CD4-positive, alpha-beta T cell (primary cell): ENCODE results near the gene XCL2. TPM values are rescaled to one million over a fixed set of nuclear protein-coding genes. Genes with fewer than 3 reads are reported as not detected.
A peak's percentile ranks its signal among the peaks of the same experiment; 100 is the strongest.

ENCODE experiments used
- ATAC-seq: fragments of 200-7000 bp; cut with Tn5 transposase; one replicate; pipeline ENCODE4 v1.10.0; 2022; ENCODE audit warnings: mild to moderate bottlenecking; ENCODE audit not compliant: poor library complexity
- CTCF ChIA-PET: fragments of 350-600 bp; sonication (Branson Sonifier 250); formaldehyde crosslinking; loops from one replicate; lab custom pipeline; 2021; ENCODE audit warnings: antibody characterized with exemption, inconsistent platforms; lab: Charles Lee
- POLR2A ChIA-PET: fragments of 350-600 bp; sonication (Branson Sonifier 250); formaldehyde crosslinking; loops from one replicate; lab custom pipeline; 2021; ENCODE audit warnings: antibody characterized with exemption, inconsistent platforms; lab: Charles Lee
- DNase-seq, 14 experiments: peaks; one replicate each; pipeline ENCODE4 v3.0.0-alpha.2; 2013 to 2020; ENCODE audit warnings: mixed read lengths in 2 of 14
- H3K27ac ChIP-seq, 2 donors: one replicate each; pipeline versions ENCODE4 v1.5.1 to v1.7.0; 2013; ENCODE audit warnings: low read length in 2 of 2, low read depth in 1 of 2, mild to moderate bottlenecking in 1 of 2
- H3K27me3 ChIP-seq, 2 experiments: 1 replicate in 1 of 2; 2 replicates in 1 of 2; pipeline versions ENCODE4 v1.6.1 to v1.7.0; 2013; ENCODE audit warnings: low read length in 2 of 2, control low read depth in 1 of 2, mild to moderate bottlenecking in 1 of 2, moderate library complexity in 1 of 2; ENCODE audit not compliant: insufficient read depth in 2 of 2, control insufficient read depth in 1 of 2
- H3K36me3 ChIP-seq: one replicate; pipeline ENCODE4 v1.6.1; 2013; ENCODE audit warnings: low read length, control low read depth; ENCODE audit not compliant: insufficient read depth
- H3K4me1 ChIP-seq: one replicate; pipeline ENCODE4 v1.6.1; 2013; ENCODE audit warnings: low read length, control low read depth; ENCODE audit not compliant: insufficient read depth
- H3K4me3 ChIP-seq: one replicate; pipeline ENCODE4 v1.5.1; 2013; ENCODE audit warnings: mild to moderate bottlenecking, low read length, moderate library complexity
- H3K9me3 ChIP-seq, 2 experiments: 1 replicate in 1 of 2; 2 replicates in 1 of 2; pipeline versions ENCODE4 v1.6.1 to v1.7.0; 2013; ENCODE audit warnings: low read length in 2 of 2, mild to moderate bottlenecking in 2 of 2, control low read depth in 1 of 2, moderate library complexity in 1 of 2; ENCODE audit not compliant: control insufficient read depth in 1 of 2, insufficient read depth in 1 of 2
- H3K27ac Mint-ChIP-seq: one replicate; pipeline ENCODE4 v1.8.0; 2020; ENCODE audit warnings: mixed read lengths
- H3K27me3 Mint-ChIP-seq: one replicate; pipeline ENCODE4 v1.8.0; 2021; ENCODE audit warnings: mixed read lengths
- H3K36me3 Mint-ChIP-seq: one replicate; pipeline ENCODE4 v1.8.0; 2021; ENCODE audit warnings: low read depth, mixed read lengths
- H3K4me1 Mint-ChIP-seq: one replicate; pipeline ENCODE4 v1.8.0; 2021; ENCODE audit warnings: low read depth, mixed read lengths
- H3K4me3 Mint-ChIP-seq: one replicate; pipeline ENCODE4 v1.8.0; 2020; ENCODE audit warnings: mild to moderate bottlenecking, mixed read lengths
- H3K9me3 Mint-ChIP-seq: one replicate; pipeline ENCODE4 v1.8.0; 2020; ENCODE audit warnings: mixed read lengths
- intact Hi-C, 2 experiments: fragments of 100-400 bp; cut with DNase I in 1 of 2; cut with micrococcal nuclease in 1 of 2; formaldehyde crosslinking; loops; one replicate each; pipeline versions ENCODE4 v1.15.1 to v1.9.0; 2023 to 2025; cut with DNase I, micrococcal nuclease
- total RNA-seq, 174 experiments: library from RNA in 2 of 174; stranded (reverse) in 2 of 174; gene quantifications; one replicate each; pipeline ENCODE4 v1.2.3 and lab custom pipeline; 2021 to 2026
- TF ChIP-seq, protein P1 (sequence below): fragments of 200-600 bp; IDR thresholded peaks from one replicate; pipeline ENCODE4 v1.8.0; 2022; ENCODE audit warnings: antibody characterized with exemption, mild to moderate bottlenecking

The XCL2 gene
- total RNA-seq, 2 experiments from 2014 or later: not detected

DNA sequence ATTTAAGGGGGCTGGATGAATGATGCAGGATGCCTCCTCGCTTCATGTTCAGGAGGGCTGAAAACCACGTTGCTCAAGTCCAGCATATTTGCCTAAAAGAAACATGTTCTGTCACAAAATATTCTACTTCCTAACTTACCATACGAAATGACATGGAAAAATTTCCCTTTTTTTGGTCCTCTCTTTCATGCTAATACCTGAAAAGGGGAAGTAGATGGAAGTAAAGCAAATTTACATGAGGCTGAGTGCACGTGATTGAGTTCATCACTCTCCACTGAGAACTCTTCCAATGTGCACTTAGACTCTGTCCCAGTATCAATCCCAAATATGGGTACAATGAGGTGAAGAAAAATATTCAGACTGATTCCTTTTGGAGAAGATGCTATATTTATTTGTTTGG is 23.0 kb downstream of the XCL2 start:
- ATAC-seq (no peak), DNase-seq (peak in 1 of 14 experiments; percentile 19)
- Histone ChIP-seq H3K4me1 (peaks cover 32% of the 10 kb centered on the region), H3K27ac (peak overlapping the region; percentile 25 to 58), H3K4me3 (no peak overlapping the region), H3K9me3 (peaks cover 0 to 4% of the 10 kb centered on the region in 2 experiments), H3K36me3 (no peaks in the 10 kb centered on the region), H3K27me3 (no peaks in the 10 kb centered on the region)
- Mint-ChIP-seq H3K36me3 (no peaks in the 10 kb centered on the region), H3K4me1 (peaks cover 56% of the 10 kb centered on the region), H3K4me3 (peak overlapping the region; percentile 32), H3K27ac (peak overlapping the region; percentile 79), H3K27me3 (no peaks in the 10 kb centered on the region), H3K9me3 (peaks cover 8% of the 10 kb centered on the region)
- ChIA-PET CTCF (no interaction called here), POLR2A (interaction anchor here (0.9 to 3.1 kb wide), 4 partner anchors 11 to 77 kb away, joined by 3 to 22 read pairs (median 12); no protein-coding TSS in a partner anchor)
- TF ChIP-seq, protein P1, sequence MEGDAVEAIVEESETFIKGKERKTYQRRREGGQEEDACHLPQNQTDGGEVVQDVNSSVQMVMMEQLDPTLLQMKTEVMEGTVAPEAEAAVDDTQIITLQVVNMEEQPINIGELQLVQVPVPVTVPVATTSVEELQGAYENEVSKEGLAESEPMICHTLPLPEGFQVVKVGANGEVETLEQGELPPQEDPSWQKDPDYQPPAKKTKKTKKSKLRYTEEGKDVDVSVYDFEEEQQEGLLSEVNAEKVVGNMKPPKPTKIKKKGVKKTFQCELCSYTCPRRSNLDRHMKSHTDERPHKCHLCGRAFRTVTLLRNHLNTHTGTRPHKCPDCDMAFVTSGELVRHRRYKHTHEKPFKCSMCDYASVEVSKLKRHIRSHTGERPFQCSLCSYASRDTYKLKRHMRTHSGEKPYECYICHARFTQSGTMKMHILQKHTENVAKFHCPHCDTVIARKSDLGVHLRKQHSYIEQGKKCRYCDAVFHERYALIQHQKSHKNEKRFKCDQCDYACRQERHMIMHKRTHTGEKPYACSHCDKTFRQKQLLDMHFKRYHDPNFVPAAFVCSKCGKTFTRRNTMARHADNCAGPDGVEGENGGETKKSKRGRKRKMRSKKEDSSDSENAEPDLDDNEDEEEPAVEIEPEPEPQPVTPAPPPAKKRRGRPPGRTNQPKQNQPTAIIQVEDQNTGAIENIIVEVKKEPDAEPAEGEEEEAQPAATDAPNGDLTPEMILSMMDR: no peak
- intact Hi-C loops: loop anchor here in 1 of 2 experiments (5.0 kb wide), 1 partner anchor 34 kb away; no protein-coding TSS in a partner anchor

DNA sequence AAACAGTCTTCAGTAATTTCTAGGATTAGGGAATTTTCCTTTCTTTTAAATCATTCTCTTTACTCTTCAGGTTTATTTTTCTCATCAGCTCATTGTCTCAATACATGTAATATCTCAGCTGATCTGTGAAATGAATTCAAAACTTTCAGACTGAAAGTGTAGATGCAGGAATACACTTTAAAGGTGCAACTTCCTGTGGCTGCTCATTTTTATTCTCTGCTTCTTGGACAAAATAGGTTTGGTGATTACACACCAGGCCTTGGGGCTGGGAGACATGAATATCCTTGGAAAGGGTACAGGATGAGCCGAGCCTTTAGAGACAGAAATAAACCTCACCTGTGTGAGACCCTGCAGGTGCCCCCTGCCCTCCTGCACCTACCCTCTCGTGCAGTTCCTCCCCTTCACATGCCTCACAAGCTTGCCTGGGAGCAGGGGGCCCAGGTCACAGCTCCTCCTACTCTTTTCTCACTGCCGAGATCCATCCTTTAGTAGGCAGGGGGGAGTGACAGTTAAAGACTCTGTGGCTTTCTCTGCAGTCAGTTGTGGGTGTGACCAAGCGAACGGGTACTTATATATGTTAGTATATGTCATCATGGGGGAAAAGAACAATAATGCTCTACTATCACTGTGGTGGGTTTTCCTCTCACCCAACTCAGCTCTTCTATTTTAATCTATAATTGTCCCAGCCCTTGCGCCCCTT is 23.6 kb downstream of the XCL2 start:
- intact Hi-C loops: loop anchor here in 1 of 2 experiments (5.0 kb wide), 1 partner anchor 33 kb away; no protein-coding TSS in a partner anchor
- peaks cover 34% of the 10 kb centered on the region for H3K4me1 ChIP-seq
- Mint-ChIP-seq H3K4me1 (peaks cover 61% of the 10 kb centered on the region), H3K36me3 (no peaks in the 10 kb centered on the region), H3K27me3 (no peaks in the 10 kb centered on the region), H3K27ac (peak overlapping the region; percentile 79), H3K4me3 (peak overlapping the region; percentile 32), H3K9me3 (peaks cover 8% of the 10 kb centered on the region)
- no peaks in the 10 kb centered on the region for H3K27me3 ChIP-seq
- ATAC-seq (peak; percentile 83), DNase-seq (peak in 5 of 14 experiments; percentile 9 to 81 (median 40))
- H3K4me3 ChIP-seq: no peak overlapping the region
- H3K27ac ChIP-seq: peak overlapping the region; percentile 25 to 58
- POLR2A ChIA-PET: interaction anchor here (0.9 to 3.1 kb wide), 4 partner anchors 8 to 76 kb away, joined by 3 to 22 read pairs (median 4); no protein-coding TSS in a partner anchor
- TF ChIP-seq, protein P1: no peak
- no peaks in the 10 kb centered on the region for H3K36me3 ChIP-seq
- peaks cover 0 to 4% of the 10 kb centered on the region in 2 experiments for H3K9me3 ChIP-seq
- CTCF ChIA-PET: interaction anchor here (0.6 kb wide), 1 partner anchor 17 kb away, joined by 3 read pairs; no protein-coding TSS in a partner anchor

DNA sequence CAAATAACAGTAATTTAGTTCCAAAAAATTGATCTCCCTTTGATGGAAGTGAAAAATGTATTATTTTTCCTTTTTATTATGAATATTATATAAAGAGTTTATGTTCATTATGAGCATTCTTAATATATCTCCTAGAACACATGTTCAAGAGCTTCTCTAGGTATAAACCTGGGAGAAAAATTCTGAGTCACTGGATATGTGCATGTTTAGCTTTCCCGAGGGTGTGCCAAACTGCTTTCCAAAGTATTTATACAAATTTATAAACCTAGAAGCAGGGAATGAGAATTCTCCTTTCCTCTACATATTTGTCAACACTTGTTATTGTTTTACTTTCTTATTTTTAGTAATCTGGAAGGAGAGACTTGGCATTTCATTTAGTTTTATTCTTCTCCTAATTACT is 25.0 kb downstream of the XCL2 start:
- Histone ChIP-seq H3K9me3 (no peaks in the 10 kb centered on the region), H3K4me1 (peaks cover 47% of the 10 kb centered on the region), H3K27ac (no peak overlapping the region), H3K27me3 (no peaks in the 10 kb centered on the region), H3K36me3 (no peaks in the 10 kb centered on the region), H3K4me3 (no peak overlapping the region)
- ATAC-seq (no peak), DNase-seq (no peak)
- intact Hi-C loops: loop anchor here in 1 of 2 experiments (10.0 kb wide), 1 partner anchor 74 kb away; no protein-coding TSS in a partner anchor
- Mint-ChIP-seq H3K9me3 (peaks cover 4% of the 10 kb centered on the region), H3K36me3 (no peaks in the 10 kb centered on the region), H3K4me3 (no peak overlapping the region), H3K4me1 (peaks cover 67% of the 10 kb centered on the region), H3K27me3 (no peaks in the 10 kb centered on the region), H3K27ac (no peak overlapping the region)
- ChIA-PET POLR2A (no interaction called here), CTCF (no interaction called here)
- TF ChIP-seq, protein P1: no peak
